AG09309 (cell line): ENCODE measurements around the gene SULT1A2.

Source experiments
- DNase-seq: peaks from one replicate; pipeline ENCODE4 v3.0.0-alpha.2; 2010; ENCODE audit warnings: low read depth
- H3K4me3 ChIP-seq: 2 replicates; pipeline ENCODE4 v1.5.1; 2011; ENCODE audit warnings: mild to moderate bottlenecking, low read depth, low read length, moderate library complexity; ENCODE audit not compliant: control insufficient read depth
- TF ChIP-seq, protein P1 (sequence below): IDR thresholded peaks from 2 replicates; pipeline ENCODE4 v1.5.1; 2011; ENCODE audit warnings: mild to moderate bottlenecking, low read depth, low read length, inconsistent platforms; ENCODE audit not compliant: insufficient read depth, control insufficient read depth; ENCODE audit errors: missing control alignments

Gene SULT1A2

DNA sequence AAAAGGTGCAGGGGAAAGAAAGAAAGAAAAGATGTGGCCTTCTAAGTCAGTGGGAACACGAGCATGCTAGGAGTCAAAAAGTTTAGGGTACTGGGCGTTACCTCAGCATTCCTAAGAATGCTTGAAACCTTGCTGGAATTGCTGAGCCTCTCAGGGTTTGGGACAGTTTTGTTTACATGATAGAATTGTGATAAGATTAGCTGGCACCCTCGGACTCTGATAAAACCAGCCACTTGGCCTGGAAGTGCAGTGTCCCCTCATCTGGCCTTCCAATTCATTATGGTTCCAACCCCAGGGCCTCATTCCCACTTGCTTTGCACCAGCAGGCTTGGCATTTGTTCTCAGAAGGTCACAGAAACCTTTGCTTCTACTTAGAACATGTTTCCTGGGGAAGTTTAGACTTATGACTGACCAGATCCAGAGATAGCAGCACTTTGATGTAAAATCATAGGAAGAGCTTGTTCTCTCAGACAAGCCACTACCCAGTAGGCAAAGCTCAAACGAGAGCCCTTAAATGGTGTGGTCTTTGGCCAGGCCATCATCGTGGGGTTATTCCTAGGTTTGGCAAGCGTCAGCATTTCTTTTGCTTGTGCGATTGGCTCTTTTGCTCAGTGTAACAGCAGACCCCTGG lies 35.2 kb downstream of the SULT1A2 start:
- TF ChIP-seq, protein P1, sequence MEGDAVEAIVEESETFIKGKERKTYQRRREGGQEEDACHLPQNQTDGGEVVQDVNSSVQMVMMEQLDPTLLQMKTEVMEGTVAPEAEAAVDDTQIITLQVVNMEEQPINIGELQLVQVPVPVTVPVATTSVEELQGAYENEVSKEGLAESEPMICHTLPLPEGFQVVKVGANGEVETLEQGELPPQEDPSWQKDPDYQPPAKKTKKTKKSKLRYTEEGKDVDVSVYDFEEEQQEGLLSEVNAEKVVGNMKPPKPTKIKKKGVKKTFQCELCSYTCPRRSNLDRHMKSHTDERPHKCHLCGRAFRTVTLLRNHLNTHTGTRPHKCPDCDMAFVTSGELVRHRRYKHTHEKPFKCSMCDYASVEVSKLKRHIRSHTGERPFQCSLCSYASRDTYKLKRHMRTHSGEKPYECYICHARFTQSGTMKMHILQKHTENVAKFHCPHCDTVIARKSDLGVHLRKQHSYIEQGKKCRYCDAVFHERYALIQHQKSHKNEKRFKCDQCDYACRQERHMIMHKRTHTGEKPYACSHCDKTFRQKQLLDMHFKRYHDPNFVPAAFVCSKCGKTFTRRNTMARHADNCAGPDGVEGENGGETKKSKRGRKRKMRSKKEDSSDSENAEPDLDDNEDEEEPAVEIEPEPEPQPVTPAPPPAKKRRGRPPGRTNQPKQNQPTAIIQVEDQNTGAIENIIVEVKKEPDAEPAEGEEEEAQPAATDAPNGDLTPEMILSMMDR = no peak
- no peak for DNase-seq
- H3K4me3 ChIP-seq = no peak overlapping the region

DNA sequence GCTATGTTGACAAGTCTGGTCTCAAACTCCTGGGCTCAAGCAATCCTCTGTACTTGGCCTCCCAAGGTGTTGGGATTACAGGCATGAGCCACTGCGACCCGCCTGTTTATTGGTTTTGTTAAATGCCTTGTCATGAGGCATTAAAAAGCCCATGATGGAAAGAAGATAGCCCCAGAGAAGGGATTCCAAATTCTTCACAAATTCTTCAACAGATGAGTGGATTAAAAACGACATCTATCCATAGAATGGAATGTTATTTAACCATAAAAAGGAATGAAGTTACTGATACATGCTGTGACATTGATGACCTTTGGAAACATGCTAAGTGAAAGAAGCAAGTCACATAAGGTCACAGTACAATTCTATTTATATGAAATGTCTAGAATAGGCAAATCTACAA lies 38.4 kb downstream of the SULT1A2 start:
- TF ChIP-seq, protein P1 = no peak
- DNase-seq = no peak
- no peak overlapping the region for H3K4me3 ChIP-seq

DNA sequence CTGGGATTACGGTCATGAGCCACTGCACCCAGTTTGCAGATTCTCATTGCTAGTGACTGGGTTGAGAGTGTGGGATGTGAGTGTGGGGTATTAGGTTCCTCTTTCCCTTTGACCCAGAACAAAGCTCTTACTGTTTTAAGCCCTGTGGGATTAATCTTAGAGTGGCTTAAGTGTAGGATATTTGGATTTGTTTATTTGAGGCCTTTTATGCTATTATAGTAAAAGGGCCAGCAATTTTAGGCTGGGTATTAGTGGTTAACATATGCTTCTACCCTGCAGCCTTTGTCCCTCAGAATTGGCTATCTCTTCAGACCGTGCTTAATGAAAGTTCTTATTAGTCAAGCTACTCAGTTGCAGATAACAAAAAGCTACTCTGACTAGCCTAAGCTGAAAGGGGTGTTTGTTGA lies 39.9 kb downstream of the SULT1A2 start:
- TF ChIP-seq, protein P1 = no peak
- no peak overlapping the region for H3K4me3 ChIP-seq
- DNase-seq = no peak

DNA sequence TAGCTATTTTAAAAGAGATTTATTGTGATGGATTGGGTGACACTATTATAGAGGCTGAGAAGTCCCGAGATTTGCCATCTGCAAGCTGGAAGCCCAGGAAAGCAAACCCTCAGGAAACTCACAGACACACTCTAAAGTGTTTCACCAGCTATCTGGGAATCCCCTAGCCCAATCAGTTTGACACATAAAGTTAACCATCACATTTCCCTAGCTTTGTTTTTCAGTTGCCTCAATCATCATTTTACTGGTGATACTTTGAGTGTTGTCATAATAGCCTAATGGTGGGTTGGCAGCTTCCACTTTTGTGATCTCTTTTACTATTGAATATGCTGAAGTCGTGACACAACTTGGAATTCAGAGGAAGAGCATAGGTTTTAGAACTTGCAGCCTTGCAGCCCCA lies 41.3 kb downstream of the SULT1A2 start:
- no peak overlapping the region for H3K4me3 ChIP-seq
- TF ChIP-seq, protein P1 = no peak
- DNase-seq = no peak

DNA sequence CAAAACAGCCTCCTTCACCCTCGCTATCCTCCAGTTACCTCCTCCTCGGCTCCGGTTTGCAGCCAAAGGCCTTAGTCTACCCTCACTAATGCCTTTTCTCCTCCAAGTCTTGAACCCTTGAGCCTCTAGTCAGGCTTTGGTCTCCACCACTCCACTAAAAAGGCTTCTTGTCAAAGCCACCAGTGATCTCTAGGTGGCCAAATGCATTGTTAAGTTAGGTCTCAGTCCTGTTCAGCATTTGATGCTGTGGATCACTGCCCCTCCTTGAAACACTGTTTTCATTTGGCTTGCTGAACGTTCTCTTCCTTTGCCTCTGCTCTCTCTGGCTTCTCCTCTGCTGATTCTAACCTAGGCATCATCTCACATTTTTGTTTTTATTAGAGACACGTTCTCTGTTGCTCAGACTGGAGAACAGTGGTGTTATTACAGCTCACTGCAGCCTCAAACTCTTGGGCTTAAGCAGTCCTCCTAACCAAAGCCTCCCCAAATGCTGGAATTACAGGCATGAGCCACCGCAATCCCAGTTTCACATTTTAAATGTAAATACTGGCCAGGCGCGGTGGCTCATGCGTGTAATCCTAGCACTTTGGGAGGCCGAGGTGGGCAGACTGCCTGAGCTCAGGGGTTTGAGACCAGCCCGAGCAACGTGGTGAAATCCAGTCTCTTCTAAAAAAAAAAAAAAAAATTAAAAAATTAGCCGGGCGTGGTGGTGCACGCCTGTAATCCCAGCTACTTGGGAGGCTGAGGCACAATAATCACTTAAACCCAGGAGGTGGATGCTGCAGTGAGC lies 42.0 kb downstream of the SULT1A2 start:
- TF ChIP-seq, protein P1 = no peak
- no peak for DNase-seq
- H3K4me3 ChIP-seq = peak overlapping the region; percentile 47

DNA sequence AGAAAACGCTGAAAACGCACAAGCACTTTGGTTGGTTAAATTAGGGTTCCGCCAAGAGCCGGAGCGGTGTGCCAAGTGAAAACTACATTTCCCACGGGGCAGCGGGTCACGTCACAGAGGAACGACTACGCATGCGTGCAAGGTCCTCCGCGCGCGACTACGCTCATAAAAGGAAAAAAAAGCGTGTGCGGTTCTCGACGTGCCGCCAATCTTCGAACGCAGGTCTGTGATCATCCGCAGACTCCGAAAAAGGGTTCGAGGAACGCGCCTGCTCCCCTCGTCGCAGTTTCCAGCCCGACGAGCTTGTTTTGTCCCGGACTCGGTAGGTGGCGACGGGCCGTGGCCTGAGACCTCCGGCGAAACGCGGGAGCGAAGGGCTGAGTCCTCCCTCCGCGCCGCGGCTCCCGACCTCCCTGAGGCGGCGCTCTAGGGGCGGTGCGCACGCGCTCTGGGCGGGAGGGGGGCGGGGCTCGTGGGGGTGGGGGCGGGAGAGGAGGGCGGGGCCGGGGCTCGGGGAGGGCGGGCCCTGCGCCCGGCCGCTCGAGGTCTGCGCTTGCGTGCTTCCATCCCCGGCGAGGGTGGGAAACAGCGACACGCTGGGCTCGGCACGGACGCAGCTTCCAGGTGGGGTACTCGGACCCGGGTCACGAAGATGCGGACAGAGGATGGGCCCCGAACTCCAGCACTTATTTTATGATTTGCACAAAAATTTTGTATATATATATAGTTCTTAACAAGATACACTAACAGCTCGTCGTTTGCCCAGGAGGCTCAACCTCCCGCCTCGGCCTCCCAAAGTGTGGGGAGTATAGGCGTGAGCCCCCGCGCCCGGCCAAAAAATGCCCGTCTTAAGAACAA lies 42.8 kb downstream of the SULT1A2 start, which contains the start of gene SGF29:
Gene SGF29 (plus strand): TSS at position 145 of the 858 bp plus-strand sequence. CDS start 27,150 bp downstream, outside the sequence.
- DNase-seq = peak; percentile 61
- TF ChIP-seq, protein P1 = no peak
- peak within 1 kb of the TSS; percentile 50 for H3K4me3 ChIP-seq
